ENCODE measurements around the gene EIF2A.
A peak's percentile ranks its signal among the peaks of the same experiment; 100 is the strongest.
"Not testable (repeated sequence)": the region's sequence is repeated elsewhere in the genome, so short reads cannot be mapped to it uniquely, and the experiment has no call there.

EIF2A gene

DNA sequence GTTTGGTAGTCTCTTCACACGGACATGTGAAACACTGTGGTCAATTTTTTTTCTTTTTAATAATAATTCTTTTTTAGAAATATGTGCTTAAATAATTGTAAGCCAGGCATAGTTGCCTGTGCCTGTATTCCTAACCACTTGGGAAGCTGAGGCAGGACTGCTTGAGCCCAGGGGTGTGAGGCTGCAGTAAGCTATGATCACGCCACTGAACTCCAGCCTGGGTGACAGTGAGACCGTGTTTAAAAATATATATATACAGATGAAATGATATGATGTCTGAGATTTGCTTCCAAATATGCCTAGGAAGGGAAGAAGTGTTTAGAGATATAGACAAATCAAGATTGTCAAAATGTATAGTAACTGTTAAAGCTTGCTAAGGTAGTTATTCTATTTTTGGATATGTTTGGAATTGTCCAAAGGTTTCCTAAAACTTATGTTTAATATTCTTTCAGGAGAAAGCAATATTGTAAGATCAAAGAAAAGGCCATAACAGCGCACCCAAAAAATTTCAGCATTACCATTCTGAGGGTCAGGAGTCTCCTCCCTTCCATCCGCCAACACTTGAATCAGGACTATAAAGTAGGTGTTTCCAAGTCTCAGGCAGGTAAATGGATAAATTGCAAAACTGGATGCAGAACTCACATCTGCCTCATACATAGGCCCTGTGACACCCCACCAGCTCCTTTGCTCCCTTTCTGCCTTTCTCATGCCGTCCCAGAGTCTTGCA is 56.0 kb downstream of the EIF2A start:
- DNase-seq (ENCODE audit: low read depth): no peak

DNA sequence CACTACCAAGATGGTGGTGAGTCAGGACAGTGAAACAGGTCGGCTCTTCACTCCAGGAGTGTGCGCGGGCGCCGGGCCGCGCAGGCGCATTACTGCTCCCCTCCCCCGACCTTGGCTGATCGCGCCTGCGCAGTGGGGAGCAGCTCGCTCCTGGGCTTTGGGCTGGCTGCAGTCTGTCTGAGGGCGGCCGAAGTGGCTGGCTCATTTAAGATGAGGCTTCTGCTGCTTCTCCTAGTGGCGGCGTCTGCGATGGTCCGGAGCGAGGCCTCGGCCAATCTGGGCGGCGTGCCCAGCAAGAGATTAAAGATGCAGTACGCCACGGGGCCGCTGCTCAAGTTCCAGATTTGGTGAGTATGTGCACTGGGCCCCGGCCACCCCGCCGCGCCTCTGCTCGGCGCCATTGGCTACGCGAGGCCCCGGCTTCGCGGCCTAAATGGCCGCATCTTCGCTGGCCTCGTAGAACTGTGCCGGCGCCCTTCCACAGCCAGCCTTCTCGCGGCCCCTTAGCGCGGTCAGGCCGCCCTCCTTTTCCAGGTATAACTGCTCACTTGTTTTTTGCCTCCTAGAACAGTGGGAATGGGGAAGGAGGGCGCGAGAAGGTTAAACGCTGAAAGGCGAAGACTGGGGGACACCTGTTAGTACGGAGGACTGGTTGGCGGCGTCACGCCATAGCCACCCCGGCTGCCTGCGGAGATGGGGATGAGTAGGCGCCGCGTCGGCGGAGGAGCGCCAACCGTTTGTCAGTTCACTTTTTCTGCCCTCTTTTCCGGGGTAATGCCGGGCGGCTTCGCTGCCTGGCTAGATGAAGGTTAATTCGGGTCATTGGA is 56.8 kb downstream of the EIF2A start, which contains the start of gene SELENOT:
TSS of gene SELENOT (plus strand) at position 169 of the 827 bp plus-strand sequence. CDS start at position 211, 42 bp downstream.
- peak; percentile 88 for DNase-seq (ENCODE audit: low read depth)

GRCh38 chr3:150603980-150604319 is 57.4 kb downstream of the EIF2A start:
- DNase-seq (ENCODE audit: low read depth): no peak

- DNase-seq (ENCODE audit: low read depth): no peak
Observed at GRCh38 chr3:150605998-150606641, 59.5 kb downstream of the EIF2A start.

DNA sequence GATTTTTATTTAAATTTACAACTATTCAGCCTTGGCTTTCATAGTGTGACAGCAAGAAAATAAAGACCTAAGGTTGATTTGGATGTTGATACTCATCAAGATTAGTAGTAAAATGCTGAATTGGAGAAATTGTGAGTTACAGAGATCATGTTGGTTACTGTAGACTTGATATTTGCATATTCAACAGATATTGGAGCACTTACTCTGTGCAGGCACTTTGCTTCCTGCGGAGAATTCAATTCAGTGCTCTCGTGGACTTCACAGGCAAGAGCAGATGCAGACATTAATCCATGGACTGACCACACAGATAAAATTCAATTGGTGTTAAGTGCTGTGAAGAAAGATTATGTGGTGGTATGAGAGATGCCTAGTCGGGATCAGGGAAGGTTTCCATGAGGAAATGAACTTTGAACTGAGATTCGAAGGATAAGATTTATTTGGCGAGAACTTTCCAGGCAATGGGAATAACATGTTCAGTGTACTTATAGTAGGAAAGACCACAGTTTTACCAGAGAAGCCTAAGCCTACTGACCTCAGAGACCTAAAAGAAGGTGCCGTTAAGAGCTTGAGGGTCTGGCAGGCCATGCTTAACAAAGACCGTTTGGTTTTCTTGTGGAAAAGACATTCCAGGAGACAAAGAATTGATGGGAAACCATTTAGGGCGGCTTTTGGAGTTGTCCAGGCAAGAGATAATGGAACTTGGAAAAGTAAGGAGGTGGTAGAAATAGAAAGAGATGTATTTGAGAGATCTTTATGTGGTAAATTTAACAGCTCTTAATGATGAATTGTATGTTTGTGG is 60.9 kb downstream of the EIF2A start:
- no peak for DNase-seq (ENCODE audit: low read depth)

GRCh38 chr3:150609988-150610387 is 63.4 kb downstream of the EIF2A start:
- DNase-seq (ENCODE audit: low read depth): no peak

DNA sequence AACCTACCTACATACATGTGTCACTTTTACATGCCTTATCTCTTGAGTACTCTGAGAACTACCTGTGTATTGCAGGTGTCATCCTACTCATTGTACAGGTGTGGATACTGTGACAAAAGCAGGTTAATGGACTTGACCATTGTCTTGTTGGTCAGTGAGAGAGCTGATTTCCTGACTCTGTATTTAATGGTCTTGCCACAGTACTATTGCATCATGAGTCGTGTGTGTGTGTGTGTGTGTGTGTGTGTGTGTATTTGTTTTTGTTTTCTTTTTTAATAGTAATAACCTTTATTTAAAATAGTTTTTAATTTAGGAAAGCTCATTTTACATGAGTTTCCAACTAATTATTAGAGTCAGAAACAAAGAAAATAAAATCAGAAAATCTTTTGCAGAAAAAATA is 64.2 kb downstream of the EIF2A start:
- no peak for DNase-seq (ENCODE audit: low read depth)

GRCh38 chr3:150611666-150612065 is 65.1 kb downstream of the EIF2A start:
- DNase-seq (ENCODE audit: low read depth): no peak

GRCh38 chr3:150612494-150612893 is 65.9 kb downstream of the EIF2A start:
- DNase-seq (ENCODE audit: low read depth): no peak

GRCh38 chr3:150613034-150613433 is 66.4 kb downstream of the EIF2A start:
- no peak for DNase-seq (ENCODE audit: low read depth)

GRCh38 chr3:150613709-150614480 is 67.3 kb downstream of the EIF2A start:
- DNase-seq (ENCODE audit: low read depth): no peak

GRCh38 chr3:150620002-150620689 is 73.6 kb downstream of the EIF2A start:
- DNase-seq (ENCODE audit: low read depth): no peak

DNA sequence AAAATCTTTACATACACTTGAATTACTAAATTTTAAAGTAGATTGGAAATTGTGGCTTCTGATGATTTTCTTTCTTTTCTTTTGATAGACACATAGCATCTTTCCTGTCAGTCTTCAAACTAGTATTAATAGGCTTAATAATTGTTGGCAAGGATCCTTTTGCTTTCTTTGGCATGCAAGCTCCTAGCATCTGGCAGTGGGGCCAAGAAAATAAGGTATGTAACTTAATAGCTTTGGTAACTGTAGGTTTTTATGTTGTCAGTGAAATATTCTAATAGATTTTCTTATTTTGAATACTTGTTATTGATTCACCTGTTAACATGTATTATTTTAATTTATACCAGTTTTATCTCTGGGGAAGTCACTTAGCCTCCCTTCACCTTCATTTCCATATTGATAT is 76.4 kb downstream of the EIF2A start:
- not testable (repeated sequence) for DNase-seq (ENCODE audit: low read depth)

DNA sequence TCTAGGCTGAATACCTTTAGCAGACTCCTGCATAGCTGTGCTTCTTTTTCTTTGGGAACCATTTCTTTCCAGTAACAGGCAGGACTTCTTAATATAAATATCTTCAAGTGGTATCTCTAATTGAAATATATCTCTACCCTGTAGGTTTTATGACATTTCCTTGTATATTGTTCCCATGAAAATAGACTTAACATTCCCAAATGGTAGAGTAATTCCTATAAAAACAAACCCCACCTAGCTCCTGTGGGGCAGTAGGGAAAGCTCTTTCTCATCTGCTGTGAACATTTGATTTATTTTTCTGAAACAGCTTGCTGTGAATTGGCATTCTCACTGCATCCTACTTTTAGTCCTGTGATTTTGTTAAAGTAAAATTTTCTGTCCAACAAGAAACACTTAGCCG is 77.4 kb downstream of the EIF2A start:
- DNase-seq (ENCODE audit: low read depth): no peak

- no peak for DNase-seq (ENCODE audit: low read depth)
Observed at GRCh38 chr3:150626148-150626930, 79.8 kb downstream of the EIF2A start.

DNA sequence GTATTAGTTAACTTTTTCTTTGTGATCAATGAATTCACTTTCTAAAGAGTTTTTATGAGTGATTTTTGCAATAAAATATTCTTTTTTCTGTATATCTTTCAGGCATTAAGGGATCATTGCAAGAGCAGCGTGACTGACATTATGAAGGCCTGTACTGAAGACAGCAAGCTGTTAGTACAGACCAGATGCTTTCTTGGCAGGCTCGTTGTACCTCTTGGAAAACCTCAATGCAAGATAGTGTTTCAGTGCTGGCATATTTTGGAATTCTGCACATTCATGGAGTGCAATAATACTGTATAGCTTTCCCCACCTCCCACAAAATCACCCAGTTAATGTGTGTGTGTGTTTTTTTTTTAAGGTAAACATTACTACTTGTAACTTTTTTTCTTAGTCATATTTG is 81.0 kb downstream of the EIF2A start:
- no peak for DNase-seq (ENCODE audit: low read depth)

GRCh38 chr3:150631515-150632221 is 85.1 kb downstream of the EIF2A start:
- DNase-seq (ENCODE audit: low read depth): no peak

GRCh38 chr3:150635076-150635475 is 88.5 kb downstream of the EIF2A start:
- DNase-seq (ENCODE audit: low read depth): no peak

DNA sequence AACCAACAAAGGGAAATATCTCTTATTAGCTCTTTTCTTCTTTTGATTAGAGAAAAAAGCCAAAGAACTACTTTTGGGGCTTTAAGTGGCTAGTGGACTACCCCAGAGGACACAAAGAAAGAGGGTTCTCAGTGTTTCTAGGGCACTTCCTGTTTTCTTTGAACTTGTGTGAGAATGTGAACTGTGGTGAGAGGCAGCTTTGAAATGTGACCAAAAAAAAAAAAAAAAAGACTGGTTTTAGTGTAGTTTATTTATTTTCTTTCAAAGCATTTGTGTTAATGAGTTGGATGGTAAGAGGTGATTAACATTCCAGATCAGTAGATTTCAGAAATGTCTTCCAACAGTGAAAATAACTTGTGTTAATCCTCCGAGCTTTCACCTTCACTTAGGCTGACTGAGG is 88.9 kb downstream of the EIF2A start:
- DNase-seq (ENCODE audit: low read depth): no peak

All from stimulated activated CD8-positive, alpha-beta memory T cell treated with anti-CD3 and anti-CD28 coated beads, Interleukin-4, amount 100 ng/mL, for 24 hours (primary cell).